HG02588 (cell line): ENCODE data around the gene SLC4A1.

ENCODE experiments used
- ATAC-seq: cut with Tn5 transposase; IDR thresholded peaks from one replicate; pipeline ENCODE4 v1.9.1; 2021; ENCODE audit warnings: mild to moderate bottlenecking, moderate library complexity; ENCODE audit not compliant: unreplicated experiment

SLC4A1 gene

DNA sequence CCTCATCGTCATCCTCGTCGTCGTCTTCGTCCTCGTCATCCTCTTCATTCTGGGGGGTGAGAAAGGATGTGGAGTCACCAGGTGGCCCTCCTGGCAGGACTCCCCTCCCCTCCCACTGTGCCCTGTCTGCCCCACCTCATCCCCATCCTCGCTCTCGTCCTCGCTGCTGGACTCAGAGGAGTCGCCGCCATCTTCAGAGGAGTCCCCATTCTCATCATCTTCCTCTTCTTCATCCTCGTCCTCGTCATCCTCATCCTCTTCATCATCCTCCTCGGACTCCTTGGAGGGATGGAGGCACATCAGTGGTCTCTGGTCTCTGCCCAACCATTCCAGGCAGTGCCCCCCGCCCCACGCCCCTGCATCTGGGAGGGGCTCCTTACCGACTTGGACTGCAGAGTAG lies 60.6 kb downstream of the SLC4A1 start:
- no peak for ATAC-seq

DNA sequence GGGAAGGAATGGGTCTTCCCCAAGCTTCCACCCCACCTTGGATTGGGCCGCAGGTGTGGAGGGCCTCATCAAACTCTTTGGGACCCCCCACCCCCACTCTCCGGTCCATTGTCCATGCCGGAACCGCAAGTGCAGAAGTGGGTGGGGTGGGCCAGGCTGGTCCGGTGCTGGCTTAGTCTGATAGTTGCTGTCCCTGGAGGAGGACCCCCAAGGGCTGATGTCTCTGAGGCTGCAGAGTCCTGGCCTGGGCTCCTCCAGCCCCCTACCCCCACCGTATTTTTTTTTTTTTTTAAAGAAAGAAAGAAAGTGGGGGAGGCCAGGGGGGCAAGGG lies 61.1 kb downstream of the SLC4A1 start:
- ATAC-seq, result no peak

DNA sequence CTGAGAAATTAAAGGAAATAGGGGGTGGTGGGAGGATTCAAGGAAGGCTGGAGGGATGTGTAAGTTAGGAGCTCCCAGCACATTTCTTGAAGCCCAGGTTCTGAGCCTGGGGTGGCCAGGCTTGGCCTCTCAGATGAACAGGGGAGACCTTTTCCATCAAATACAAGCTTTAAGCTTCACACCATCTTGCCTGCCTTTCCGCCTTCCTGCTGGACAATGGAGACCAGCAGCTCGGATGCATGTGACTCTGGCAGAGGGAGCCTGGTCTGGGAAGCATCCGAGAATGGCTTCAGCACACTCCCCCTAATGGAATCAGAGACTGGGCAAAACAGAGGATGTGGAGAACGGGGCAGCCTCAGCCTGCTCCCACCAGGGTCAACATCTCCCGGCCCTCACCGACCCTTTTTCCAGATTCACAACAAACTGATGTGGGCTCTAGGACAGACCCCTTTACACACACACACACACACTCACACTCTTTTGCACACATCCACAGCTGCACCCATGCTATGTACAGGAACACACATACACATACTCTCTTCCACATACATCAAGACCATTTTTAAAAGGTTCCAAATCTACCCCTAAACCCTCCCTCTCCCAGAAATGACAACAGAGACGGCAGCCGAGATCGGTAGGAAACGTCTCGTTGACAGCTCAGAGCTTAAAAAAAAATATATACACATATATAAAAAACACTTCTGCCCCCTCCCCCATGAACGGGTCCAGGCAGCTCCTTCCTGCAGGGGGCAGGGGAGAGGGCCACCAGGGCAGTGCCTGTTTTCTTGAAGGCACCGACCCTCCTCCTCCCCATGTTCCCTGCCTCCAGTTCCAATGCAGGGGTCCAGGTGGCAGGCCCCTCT lies 61.7 kb downstream of the SLC4A1 start:
- ATAC-seq, result no peak

DNA sequence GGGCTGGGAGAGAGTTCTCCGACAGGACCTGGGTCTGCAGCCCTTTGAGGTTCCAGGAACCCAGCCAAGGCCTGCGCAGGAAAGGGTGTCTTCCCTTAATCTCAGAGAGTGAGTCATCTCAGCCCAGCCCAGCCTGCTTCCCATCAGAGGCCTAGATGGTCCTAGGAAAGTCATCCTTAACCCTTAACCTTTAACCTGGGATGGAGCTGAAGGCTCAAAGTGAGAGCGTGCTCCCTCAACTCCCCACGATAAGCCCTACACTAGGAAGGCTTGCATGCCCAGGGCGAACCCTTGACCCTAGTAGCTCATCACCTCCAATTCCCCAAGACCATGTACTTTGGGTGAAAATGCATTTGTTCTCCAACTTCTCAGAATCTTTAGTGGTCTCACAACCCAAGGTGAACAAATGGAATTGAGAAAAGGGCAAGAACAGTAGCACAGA lies 63.5 kb downstream of the SLC4A1 start:
- ATAC-seq, result no peak

DNA sequence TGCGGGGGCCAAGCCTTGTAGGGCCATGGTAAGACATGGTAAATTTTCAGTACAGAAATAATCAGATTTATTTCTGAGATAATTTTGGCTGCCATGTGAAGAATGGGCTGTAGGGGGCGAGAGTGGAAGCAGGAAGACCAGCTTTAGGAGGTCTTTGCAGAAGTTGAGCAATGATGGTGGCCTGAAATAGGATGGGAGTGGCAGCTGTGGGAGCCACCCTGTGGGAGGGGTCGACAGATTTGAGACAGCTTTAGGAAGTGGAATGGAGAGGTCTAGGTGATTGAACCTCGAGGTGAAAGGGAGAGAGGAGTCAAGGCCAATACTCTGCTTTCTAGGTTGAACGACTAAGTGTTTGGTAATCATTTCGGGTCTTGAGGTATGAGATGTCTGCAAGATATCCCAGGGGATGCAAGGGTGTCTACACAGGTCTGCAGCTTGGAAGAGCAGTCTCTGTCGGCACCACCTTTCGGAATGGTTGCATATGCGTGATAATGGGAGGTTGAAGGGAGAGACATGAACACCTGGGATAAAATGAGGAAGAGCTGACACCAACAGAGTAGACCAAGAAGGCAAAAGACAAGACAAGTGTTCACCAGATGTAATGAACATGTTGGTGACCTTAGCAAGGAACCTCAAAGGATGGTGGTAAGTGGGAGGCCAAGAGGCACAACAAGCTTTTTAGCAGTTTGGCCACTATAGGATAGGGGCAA lies 64.0 kb downstream of the SLC4A1 start:
- no peak for ATAC-seq

DNA sequence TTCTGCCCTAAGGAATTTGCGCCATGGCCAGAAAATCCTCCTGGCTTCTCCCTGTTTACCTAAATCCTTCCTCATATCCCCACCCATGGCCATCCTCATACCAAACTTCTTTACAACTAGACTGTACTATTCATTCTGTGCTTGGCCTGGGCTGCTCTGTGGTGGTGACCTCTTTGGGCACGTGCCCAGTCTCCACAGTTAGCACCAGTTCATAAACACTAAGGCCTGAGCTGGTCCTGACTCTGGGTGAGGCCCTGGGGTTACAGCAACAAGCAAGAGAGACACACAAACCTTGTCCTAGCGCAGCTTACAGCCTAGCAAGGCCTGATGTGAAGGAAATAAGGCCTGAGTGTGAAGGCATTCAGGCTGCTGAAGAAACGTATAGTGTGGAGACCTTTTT lies 65.2 kb downstream of the SLC4A1 start:
- ATAC-seq, result no peak

DNA sequence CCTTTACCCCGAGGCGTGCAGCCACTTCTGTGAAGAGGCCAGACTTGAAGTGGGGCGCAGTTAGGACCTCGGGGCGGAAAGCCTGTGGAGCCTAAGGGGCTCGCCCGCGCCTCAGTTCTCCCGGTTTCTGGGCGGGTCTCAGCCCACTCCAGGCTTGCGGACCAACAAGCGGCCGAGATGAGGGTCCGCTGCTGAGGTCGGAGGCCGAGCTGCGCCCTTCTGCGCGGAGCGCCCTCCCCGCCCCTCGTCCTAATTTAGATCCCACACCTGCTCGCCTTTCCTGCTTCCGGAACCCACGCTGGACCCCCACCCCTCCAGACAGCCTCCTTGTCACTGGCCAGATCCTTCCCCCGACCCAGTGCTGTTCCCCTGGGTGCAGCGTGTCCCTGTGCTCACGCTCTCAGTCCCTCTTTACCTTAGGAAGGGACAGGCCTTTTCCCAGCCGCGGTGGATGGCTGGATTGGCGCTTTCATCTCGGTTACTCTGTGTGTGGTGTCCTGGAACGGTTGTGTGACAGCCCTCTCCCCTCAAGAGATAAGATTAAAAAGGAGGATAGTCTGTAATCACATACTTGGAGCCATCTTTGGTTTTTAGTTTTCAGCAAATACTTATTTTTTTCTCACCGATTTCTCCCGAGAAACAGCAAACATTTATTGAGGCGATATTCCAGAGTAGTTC lies 67.3 kb downstream of the SLC4A1 start:
- ATAC-seq, result no peak

DNA sequence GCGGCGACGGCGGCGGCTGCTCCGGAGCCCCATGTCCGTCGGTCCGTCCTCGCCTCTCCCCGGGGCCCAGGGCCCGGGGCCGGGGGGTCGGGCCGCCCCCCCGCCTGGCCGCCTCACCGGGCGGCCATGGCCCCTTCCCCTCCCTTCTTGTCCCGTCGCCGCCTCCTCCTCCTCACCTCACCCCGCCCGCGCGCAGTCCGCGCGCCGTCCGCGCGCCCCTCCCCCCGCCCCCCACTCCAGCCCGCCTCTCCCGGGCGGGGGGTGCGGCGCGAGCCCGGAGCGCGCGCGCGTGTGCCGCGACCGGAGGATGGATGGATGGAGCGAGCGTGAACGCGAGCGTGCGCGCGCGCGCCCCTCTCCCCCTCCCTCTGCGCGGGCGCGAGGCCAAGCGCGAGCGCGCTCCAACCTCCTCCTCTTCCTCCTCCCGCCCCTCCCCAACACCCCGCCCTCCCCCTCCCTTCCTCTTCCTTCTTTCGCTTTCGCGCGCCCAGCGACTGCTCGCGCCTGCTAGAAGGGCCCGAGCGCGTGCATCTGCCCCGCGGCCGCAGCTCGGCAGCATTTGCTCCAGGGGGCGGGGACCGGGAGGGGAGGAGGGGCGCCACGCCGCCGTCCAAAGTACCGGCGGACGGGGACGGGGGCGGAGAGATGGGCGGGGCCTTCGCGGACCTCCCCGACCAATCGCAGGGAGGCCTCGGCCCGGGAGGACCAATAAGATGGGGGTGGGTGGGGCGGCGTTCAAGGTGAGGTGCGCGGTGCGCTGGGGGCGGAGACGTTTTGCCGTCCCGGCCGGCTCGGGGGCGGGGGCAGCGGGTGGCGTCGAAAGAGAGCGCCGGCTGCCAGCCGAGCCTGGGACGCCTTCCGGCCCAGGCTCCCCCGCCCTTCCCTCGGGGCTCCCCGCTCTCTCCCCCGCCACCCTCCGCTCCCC lies 68.1 kb downstream of the SLC4A1 start, which contains the start of gene ATXN7L3:
Gene ATXN7L3, minus strand, starts transcription at position 332 of the 925 bp plus-strand sequence. CDS start 1,814 bp downstream, outside the sequence.
- peak; percentile 65 for ATAC-seq

DNA sequence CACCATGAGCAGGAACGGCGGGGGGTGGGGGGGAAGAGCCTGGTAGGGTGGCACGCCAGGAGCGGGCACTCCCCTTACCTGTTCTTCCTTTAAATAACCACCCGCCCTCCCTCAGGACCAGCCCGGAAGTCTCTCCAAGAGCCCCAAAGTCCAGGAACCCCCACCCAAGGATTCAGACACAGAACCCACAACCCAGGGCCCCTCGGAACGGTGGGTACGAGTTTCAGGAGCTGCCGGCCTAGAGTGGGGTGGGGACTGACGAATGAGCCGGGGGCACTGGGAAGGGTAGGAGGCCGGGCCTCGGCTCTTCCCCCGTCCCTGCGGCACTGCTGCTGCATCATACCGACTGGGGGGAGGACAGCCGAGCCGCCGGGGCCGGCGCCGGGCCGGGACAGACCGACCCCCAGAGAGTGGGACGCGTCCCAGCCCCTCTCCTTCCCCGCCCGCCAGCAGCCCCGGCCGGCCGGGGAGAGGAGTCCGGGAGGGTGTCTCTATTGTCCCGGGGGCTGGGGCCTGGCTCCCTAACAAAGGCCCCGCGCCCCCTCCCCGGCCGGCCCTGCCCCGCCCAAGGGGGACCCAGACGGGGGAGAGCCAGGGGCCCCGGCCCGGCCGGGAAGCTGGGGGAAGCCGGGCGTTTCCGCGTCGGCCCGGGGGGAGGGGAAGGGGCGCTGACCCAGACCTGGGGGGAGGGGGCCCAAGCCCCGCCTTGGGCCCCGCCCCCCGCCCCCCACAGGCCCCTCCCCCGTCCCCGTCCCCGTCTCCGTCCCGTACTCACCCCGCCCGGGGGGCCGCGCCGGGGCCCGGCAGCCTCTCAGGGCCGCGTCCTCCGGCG lies 69.0 kb downstream of the SLC4A1 start:
- ATAC-seq, result peak; percentile 28
